IPS-18a (cell line): ENCODE measurements around the gene MAP4K4.
"Not testable (repeated sequence)": the region's sequence is repeated elsewhere in the genome, so short reads cannot be mapped to it uniquely, and the experiment has no call there.

Experiments
- H3K27ac ChIP-seq: one replicate; pipeline ENCODE4 v1.5.1; 2013; ENCODE audit warnings: low read length
- H3K27me3 ChIP-seq: one replicate; pipeline ENCODE4 v1.6.1; 2013; ENCODE audit warnings: mild to moderate bottlenecking, low read length; ENCODE audit not compliant: control insufficient read depth, insufficient read depth
- H3K36me3 ChIP-seq: one replicate; pipeline ENCODE4 v1.6.1; 2013; ENCODE audit warnings: low read depth, low read length; ENCODE audit not compliant: control insufficient read depth
- H3K4me1 ChIP-seq: one replicate; pipeline ENCODE4 v1.6.1; 2013; ENCODE audit warnings: low read depth, low read length; ENCODE audit not compliant: control insufficient read depth
- H3K4me3 ChIP-seq: one replicate; pipeline ENCODE4 v1.5.1; 2013; ENCODE audit warnings: low read length
- H3K9ac ChIP-seq: one replicate; pipeline ENCODE4 v1.6.1; 2013; ENCODE audit warnings: mild to moderate bottlenecking, low read length, moderate library complexity
- H3K9me3 ChIP-seq: one replicate; pipeline ENCODE4 v1.6.1; 2013; ENCODE audit warnings: low read depth, low read length; ENCODE audit not compliant: control insufficient read depth

MAP4K4 gene

GRCh38 chr2:101766337-101766736 is 68.8 kb downstream of the MAP4K4 start:
- Histone ChIP-seq H3K9ac (no peak overlapping the region), H3K27ac (no peak overlapping the region), H3K4me1 (peaks cover 60% of the 10 kb centered on the region), H3K36me3 (no peaks in the 10 kb centered on the region), H3K4me3 (no peak overlapping the region), H3K27me3 (no peaks in the 10 kb centered on the region), H3K9me3 (no peaks in the 10 kb centered on the region)

GRCh38 chr2:101766871-101767739 is 69.6 kb downstream of the MAP4K4 start:
- H3K27ac ChIP-seq, result no peak overlapping the region
- H3K27me3 ChIP-seq, result no peaks in the 10 kb centered on the region
- peaks cover 64% of the 10 kb centered on the region for H3K4me1 ChIP-seq
- no peaks in the 10 kb centered on the region for H3K9me3 ChIP-seq
- H3K9ac ChIP-seq, result no peak overlapping the region
- H3K4me3 ChIP-seq, result no peak overlapping the region
- H3K36me3 ChIP-seq, result no peaks in the 10 kb centered on the region

- H3K9ac ChIP-seq, result no peak overlapping the region
- H3K4me1 ChIP-seq, result peaks cover 67% of the 10 kb centered on the region
Observed at GRCh38 chr2:101768556-101769220, 71.2 kb downstream of the MAP4K4 start.

GRCh38 chr2:101769726-101770125 is 72.2 kb downstream of the MAP4K4 start:
- peaks cover 65% of the 10 kb centered on the region for H3K4me1 ChIP-seq
- not testable (repeated sequence) for H3K36me3 ChIP-seq, H3K9ac ChIP-seq, H3K4me3 ChIP-seq, H3K9me3 ChIP-seq, H3K27ac ChIP-seq, H3K27me3 ChIP-seq

More at GRCh38 chr2:101768556-101769220, 71.2 kb downstream of the MAP4K4 start:
- Histone ChIP-seq H3K4me3 (no peak overlapping the region), H3K36me3 (no peaks in the 10 kb centered on the region), H3K27me3 (no peaks in the 10 kb centered on the region), H3K9me3 (no peaks in the 10 kb centered on the region), H3K27ac (no peak overlapping the region)

- Histone ChIP-seq H3K27me3 (no peaks in the 10 kb centered on the region), H3K27ac (no peak overlapping the region), H3K9me3 (no peaks in the 10 kb centered on the region), H3K9ac (no peak overlapping the region), H3K4me1 (peaks cover 73% of the 10 kb centered on the region), H3K36me3 (no peaks in the 10 kb centered on the region), H3K4me3 (no peak overlapping the region)
Observed at GRCh38 chr2:101770726-101771125, 73.2 kb downstream of the MAP4K4 start.

- Histone ChIP-seq H3K4me3 (no peak overlapping the region), H3K9me3 (no peaks in the 10 kb centered on the region), H3K27ac (no peak overlapping the region), H3K36me3 (no peaks in the 10 kb centered on the region), H3K27me3 (no peaks in the 10 kb centered on the region), H3K9ac (no peak overlapping the region), H3K4me1 (peaks cover 72% of the 10 kb centered on the region)
Observed at GRCh38 chr2:101771227-101771902, 73.9 kb downstream of the MAP4K4 start.

- H3K4me3 ChIP-seq, result no peak overlapping the region
- H3K9ac ChIP-seq, result no peak overlapping the region
- H3K9me3 ChIP-seq, result no peaks in the 10 kb centered on the region
- H3K27me3 ChIP-seq, result no peaks in the 10 kb centered on the region
- no peaks in the 10 kb centered on the region for H3K36me3 ChIP-seq
- no peak overlapping the region for H3K27ac ChIP-seq
- H3K4me1 ChIP-seq, result peaks cover 67% of the 10 kb centered on the region
Observed at GRCh38 chr2:101771910-101772321, 74.4 kb downstream of the MAP4K4 start.

- Histone ChIP-seq H3K9me3 (no peaks in the 10 kb centered on the region), H3K9ac (no peak overlapping the region), H3K4me1 (peaks cover 71% of the 10 kb centered on the region), H3K27me3 (no peaks in the 10 kb centered on the region), H3K36me3 (no peaks in the 10 kb centered on the region), H3K4me3 (peak overlapping the region; percentile 3), H3K27ac (no peak overlapping the region)
Observed at GRCh38 chr2:101773137-101773536, 75.6 kb downstream of the MAP4K4 start.

GRCh38 chr2:101773961-101774360 is 76.5 kb downstream of the MAP4K4 start:
- not testable (repeated sequence) for H3K36me3 ChIP-seq, H3K4me3 ChIP-seq, H3K9me3 ChIP-seq, H3K27ac ChIP-seq, H3K9ac ChIP-seq, H3K27me3 ChIP-seq
- peaks cover 69% of the 10 kb centered on the region for H3K4me1 ChIP-seq

GRCh38 chr2:101775092-101775491 is 77.6 kb downstream of the MAP4K4 start:
- Histone ChIP-seq H3K27ac (no peak overlapping the region), H3K9me3 (no peaks in the 10 kb centered on the region), H3K4me1 (peaks cover 75% of the 10 kb centered on the region), H3K27me3 (no peaks in the 10 kb centered on the region), H3K36me3 (no peaks in the 10 kb centered on the region), H3K4me3 (no peak overlapping the region), H3K9ac (no peak overlapping the region)

GRCh38 chr2:101775636-101776035 is 78.1 kb downstream of the MAP4K4 start:
- Histone ChIP-seq H3K9ac (no peak overlapping the region), H3K9me3 (no peaks in the 10 kb centered on the region), H3K36me3 (no peaks in the 10 kb centered on the region), H3K27me3 (no peaks in the 10 kb centered on the region), H3K4me1 (peaks cover 80% of the 10 kb centered on the region), H3K4me3 (no peak overlapping the region), H3K27ac (no peak overlapping the region)
